ENCODE data around the gene PTP4A1. TPM values are rescaled to one million over a fixed set of nuclear protein-coding genes. Genes with fewer than 3 reads are reported as not detected.

PTP4A1 gene
- polyA plus RNA-seq, 1 of the 3 experiments (the other 2 are of a cell fraction), result 12.5 TPM

DNA sequence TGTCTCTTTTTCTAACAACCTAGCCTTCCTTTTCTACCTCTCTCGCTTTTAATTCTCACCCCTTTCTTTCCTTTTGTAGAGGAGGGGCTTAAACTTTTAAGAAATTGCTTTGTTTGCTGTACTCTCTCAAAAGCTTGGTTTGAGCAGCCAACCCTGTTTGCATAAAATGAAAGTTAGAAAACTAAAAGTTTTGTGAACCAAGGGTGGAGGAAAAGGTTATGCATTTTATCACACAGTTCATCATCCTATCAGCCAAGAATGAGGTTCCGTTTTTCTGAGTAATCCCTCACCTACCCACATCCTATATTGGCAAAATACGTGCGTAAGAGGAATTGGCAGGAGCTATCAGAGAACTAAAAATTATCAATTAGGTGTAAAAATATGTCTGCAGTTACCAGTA is 42.8 kb upstream of the PTP4A1 start (continued):
- TF ChIP-seq EZH2phosphoT487 (IDR thresholded peaks at IDR 0.05; ENCODE audit: borderline replicate concordance, low read depth) (no peak), POLR2AphosphoS5 (IDR thresholded peaks at IDR 0.05; ENCODE audit: low read depth, low read length) (no peak), TCF12 (IDR thresholded peaks at IDR 0.05) (no peak), RAD21 (IDR thresholded peaks at IDR 0.05; ENCODE audit: low read length) (no peak), GABPA (IDR thresholded peaks at IDR 0.05; ENCODE audit: low read depth) (no peak), MEF2A (IDR thresholded peaks at IDR 0.05; ENCODE audit: borderline replicate concordance, low read depth) (no peak), NRF1 (IDR thresholded peaks at IDR 0.05; ENCODE audit: low read depth, low read length) (no peak), RFX5 (IDR thresholded peaks at IDR 0.05; ENCODE audit: low read length) (no peak)
- TF ChIP-seq, protein P1, sequence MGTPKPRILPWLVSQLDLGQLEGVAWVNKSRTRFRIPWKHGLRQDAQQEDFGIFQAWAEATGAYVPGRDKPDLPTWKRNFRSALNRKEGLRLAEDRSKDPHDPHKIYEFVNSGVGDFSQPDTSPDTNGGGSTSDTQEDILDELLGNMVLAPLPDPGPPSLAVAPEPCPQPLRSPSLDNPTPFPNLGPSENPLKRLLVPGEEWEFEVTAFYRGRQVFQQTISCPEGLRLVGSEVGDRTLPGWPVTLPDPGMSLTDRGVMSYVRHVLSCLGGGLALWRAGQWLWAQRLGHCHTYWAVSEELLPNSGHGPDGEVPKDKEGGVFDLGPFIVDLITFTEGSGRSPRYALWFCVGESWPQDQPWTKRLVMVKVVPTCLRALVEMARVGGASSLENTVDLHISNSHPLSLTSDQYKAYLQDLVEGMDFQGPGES (IDR thresholded peaks at IDR 0.05; ENCODE audit: low read depth, low read length), result no peak
- TF ChIP-seq, protein P2, sequence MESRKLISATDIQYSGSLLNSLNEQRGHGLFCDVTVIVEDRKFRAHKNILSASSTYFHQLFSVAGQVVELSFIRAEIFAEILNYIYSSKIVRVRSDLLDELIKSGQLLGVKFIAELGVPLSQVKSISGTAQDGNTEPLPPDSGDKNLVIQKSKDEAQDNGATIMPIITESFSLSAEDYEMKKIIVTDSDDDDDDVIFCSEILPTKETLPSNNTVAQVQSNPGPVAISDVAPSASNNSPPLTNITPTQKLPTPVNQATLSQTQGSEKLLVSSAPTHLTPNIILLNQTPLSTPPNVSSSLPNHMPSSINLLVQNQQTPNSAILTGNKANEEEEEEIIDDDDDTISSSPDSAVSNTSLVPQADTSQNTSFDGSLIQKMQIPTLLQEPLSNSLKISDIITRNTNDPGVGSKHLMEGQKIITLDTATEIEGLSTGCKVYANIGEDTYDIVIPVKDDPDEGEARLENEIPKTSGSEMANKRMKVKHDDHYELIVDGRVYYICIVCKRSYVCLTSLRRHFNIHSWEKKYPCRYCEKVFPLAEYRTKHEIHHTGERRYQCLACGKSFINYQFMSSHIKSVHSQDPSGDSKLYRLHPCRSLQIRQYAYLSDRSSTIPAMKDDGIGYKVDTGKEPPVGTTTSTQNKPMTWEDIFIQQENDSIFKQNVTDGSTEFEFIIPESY (IDR thresholded peaks at IDR 0.05; ENCODE audit: borderline replicate concordance, low read depth), result no peak
- TF ChIP-seq, protein P3, sequence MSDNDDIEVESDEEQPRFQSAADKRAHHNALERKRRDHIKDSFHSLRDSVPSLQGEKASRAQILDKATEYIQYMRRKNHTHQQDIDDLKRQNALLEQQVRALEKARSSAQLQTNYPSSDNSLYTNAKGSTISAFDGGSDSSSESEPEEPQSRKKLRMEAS (IDR thresholded peaks at IDR 0.05; ENCODE audit: low read depth), result no peak
- TF ChIP-seq, protein P4, sequence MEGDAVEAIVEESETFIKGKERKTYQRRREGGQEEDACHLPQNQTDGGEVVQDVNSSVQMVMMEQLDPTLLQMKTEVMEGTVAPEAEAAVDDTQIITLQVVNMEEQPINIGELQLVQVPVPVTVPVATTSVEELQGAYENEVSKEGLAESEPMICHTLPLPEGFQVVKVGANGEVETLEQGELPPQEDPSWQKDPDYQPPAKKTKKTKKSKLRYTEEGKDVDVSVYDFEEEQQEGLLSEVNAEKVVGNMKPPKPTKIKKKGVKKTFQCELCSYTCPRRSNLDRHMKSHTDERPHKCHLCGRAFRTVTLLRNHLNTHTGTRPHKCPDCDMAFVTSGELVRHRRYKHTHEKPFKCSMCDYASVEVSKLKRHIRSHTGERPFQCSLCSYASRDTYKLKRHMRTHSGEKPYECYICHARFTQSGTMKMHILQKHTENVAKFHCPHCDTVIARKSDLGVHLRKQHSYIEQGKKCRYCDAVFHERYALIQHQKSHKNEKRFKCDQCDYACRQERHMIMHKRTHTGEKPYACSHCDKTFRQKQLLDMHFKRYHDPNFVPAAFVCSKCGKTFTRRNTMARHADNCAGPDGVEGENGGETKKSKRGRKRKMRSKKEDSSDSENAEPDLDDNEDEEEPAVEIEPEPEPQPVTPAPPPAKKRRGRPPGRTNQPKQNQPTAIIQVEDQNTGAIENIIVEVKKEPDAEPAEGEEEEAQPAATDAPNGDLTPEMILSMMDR (IDR thresholded peaks at IDR 0.05), result no peak
- TF ChIP-seq, protein P5, sequence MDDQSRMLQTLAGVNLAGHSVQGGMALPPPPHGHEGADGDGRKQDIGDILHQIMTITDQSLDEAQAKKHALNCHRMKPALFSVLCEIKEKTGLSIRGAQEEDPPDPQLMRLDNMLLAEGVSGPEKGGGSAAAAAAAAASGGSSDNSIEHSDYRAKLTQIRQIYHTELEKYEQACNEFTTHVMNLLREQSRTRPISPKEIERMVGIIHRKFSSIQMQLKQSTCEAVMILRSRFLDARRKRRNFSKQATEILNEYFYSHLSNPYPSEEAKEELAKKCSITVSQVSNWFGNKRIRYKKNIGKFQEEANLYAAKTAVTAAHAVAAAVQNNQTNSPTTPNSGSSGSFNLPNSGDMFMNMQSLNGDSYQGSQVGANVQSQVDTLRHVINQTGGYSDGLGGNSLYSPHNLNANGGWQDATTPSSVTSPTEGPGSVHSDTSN (IDR thresholded peaks at IDR 0.05), result peak; percentile 50; the same call in 1 of the 2 replicates

DNA sequence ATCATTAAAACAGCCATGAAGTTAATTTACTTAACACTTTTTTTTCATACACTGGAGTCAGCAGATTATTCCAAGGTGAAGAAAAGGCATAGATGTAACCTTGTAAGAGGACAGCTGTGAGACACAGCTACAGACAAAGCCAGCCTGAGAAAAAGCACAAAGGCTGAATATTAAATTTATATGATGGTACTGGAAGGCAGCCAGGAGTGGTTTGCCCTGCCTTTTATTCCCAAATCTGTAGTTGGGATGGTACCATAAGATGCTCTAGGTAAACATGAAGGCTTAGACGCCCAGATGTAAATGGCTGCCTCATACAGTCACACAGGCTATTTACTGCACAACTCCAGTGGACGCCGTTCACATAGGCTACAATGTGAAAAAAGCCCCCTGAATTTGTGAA is 42.1 kb upstream of the PTP4A1 start:
- Histone ChIP-seq H3K36me3 (replicated peaks in 1 of 2; ENCODE audit: control insufficient read depth in 1 of 2, insufficient read depth in 2 of 2, low read length in 1 of 2) (no peaks in the 10 kb centered on the region), H3K27ac (ENCODE audit: low read depth in 2 of 2, low read length in 1 of 2) (no peak overlapping the region), H3K9ac (no peak overlapping the region), H3K4me3 (ENCODE audit: low read depth in 2 of 2, low read length in 1 of 2) (no peak overlapping the region), H3K9me3 (no peaks in the 10 kb centered on the region), H3K4me1 (ENCODE audit: control insufficient read depth in 1 of 2, insufficient read depth in 2 of 2, low read depth in 1 of 2, low read length in 1 of 2) (peaks cover 0 to 11% of the 10 kb centered on the region in 2 experiments; a peak in 2 of 4 replicates), H3K9me2 (no peaks in the 10 kb centered on the region), H4K20me1 (ENCODE audit: insufficient read depth) (no peaks in the 10 kb centered on the region), H3K79me2 (ENCODE audit: insufficient read depth) (no peaks in the 10 kb centered on the region), H3F3A (replicated peaks; ENCODE audit: insufficient read depth) (peaks cover 7% of the 10 kb centered on the region), H3K27me3 (ENCODE audit: insufficient read depth) (no peaks in the 10 kb centered on the region), H3K4me2 (0 out of 2 replicates have a peak overlapping the region, but pooled peaks have one; percentile 56), H2AFZ (ENCODE audit: low read depth) (peak overlapping the region; percentile 88; the same call in 1 of the 2 replicates)
- ChIA-PET CTCF (no interaction called here), POLR2A (no interaction called here)
- DNase-seq, result no peak
- 68% methylated on average over 3 of the region's 3 CpGs for WGBS (ENCODE audit: low lambda C conversion rate)
- no peak for TF ChIP-seq CHD2 (IDR thresholded peaks at IDR 0.05; ENCODE audit: low read length, partially characterized antibody)
- no peak for TF ChIP-seq RAD21 (IDR thresholded peaks at IDR 0.05; ENCODE audit: low read length)
- TF ChIP-seq, protein P6, sequence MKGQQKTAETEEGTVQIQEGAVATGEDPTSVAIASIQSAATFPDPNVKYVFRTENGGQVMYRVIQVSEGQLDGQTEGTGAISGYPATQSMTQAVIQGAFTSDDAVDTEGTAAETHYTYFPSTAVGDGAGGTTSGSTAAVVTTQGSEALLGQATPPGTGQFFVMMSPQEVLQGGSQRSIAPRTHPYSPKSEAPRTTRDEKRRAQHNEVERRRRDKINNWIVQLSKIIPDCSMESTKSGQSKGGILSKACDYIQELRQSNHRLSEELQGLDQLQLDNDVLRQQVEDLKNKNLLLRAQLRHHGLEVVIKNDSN (IDR thresholded peaks at IDR 0.05; ENCODE audit: borderline replicate concordance, low read depth), result no peak
- TF ChIP-seq, protein P5 (IDR thresholded peaks at IDR 0.05), result no peak
- TF ChIP-seq TAF1 (IDR thresholded peaks at IDR 0.05; ENCODE audit: borderline replicate concordance, low read depth, low read length), result no peak
- no peak for TF ChIP-seq POLR2AphosphoS5 (IDR thresholded peaks at IDR 0.05; ENCODE audit: low read depth, low read length)
- no peak for TF ChIP-seq ELF1 (IDR thresholded peaks at IDR 0.05)
- no peak for TF ChIP-seq EP300 (IDR thresholded peaks at IDR 0.05; ENCODE audit: borderline replicate concordance in 1 of 2, low read depth in 1 of 2, low read length in 1 of 2)
- TF ChIP-seq, protein P7, sequence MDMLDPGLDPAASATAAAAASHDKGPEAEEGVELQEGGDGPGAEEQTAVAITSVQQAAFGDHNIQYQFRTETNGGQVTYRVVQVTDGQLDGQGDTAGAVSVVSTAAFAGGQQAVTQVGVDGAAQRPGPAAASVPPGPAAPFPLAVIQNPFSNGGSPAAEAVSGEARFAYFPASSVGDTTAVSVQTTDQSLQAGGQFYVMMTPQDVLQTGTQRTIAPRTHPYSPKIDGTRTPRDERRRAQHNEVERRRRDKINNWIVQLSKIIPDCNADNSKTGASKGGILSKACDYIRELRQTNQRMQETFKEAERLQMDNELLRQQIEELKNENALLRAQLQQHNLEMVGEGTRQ (IDR thresholded peaks at IDR 0.05; ENCODE audit: borderline replicate concordance, low read depth, low read length), result no peak
- TF ChIP-seq FOSL2 (IDR thresholded peaks at IDR 0.05; ENCODE audit: borderline replicate concordance, low read depth), result no peak

Data from SK-N-SH (cell line).